Stimulated activated CD4-positive, alpha-beta T cell treated with anti-CD3 and anti-CD28 coated beads, Interleukin-2, amount 100 ng/mL, for 48 hours (primary cell): ENCODE results near the gene EVC.
"Not testable (repeated sequence)": the region's sequence is repeated elsewhere in the genome, so short reads cannot be mapped to it uniquely, and the experiment has no call there.

ENCODE experiments used
- DNase-seq, 2 donors: peaks; one replicate each; pipeline ENCODE4 v3.0.0-alpha.2; 2020

Gene EVC

GRCh38 chr4:5708449-5709206 is 2.4 kb upstream of the EVC start, which contains the start of gene EVC2:
EVC2 (minus strand) TSS chr4:5708559; CDS start chr4:5708513, 46 bp downstream.
- DNase-seq, result no peak

GRCh38 chr4:5709207-5709575 is 1.8 kb upstream of the EVC start:
- no peak for DNase-seq

- no peak for DNase-seq
Observed at GRCh38 chr4:5710065-5710960, 688 bp upstream of the EVC start.

GRCh38 chr4:5711479-5712184 is 631 bp downstream of the EVC start:
- DNase-seq, result no peak

- no peak for DNase-seq
Observed at GRCh38 chr4:5712517-5712916, 1.5 kb downstream of the EVC start.

DNA sequence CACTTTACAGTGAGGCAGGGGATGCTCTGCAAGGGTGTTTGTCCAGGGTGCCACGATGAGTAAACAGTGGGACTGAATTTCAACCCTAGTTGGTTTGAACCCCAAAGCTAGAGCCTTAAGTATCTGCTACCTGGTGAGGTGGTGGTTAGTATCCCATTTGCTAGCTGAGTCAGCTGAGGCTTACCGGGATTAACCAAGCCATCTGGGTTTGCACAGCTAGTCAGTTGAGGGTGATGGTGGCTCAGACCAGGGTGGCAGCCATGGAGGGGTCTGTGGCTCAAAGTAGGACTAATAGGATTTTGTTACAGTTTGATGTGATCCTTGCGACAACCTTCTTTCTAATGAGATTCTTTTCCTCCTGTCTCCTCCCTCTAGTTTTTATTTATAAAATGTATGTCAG is 1.9 kb downstream of the EVC start:
- no peak for DNase-seq

- no peak for DNase-seq
Observed at GRCh38 chr4:5713861-5714260, 2.9 kb downstream of the EVC start.

- DNase-seq, result no peak
Observed at GRCh38 chr4:5715357-5715756, 4.4 kb downstream of the EVC start.

DNA sequence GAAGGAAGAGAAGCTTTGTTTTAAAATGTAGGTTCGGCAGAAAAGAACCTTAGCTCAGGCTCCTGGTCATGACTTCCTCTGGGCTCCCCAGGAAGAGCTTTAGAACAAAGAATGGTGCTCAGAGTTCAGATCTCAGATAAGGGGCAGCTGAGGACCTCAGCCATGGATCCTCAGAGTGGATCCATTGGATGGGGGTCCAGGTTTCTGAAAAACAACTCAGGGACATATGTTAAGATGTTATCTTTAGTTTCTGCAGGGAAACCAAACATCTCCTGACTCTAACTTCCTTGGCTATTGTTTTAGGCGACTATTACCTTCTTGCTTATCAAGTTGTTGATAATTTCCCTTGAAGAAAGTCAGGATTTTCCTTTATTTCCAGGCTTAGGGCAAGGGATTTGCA is 5.4 kb downstream of the EVC start:
- DNase-seq, result no peak

DNA sequence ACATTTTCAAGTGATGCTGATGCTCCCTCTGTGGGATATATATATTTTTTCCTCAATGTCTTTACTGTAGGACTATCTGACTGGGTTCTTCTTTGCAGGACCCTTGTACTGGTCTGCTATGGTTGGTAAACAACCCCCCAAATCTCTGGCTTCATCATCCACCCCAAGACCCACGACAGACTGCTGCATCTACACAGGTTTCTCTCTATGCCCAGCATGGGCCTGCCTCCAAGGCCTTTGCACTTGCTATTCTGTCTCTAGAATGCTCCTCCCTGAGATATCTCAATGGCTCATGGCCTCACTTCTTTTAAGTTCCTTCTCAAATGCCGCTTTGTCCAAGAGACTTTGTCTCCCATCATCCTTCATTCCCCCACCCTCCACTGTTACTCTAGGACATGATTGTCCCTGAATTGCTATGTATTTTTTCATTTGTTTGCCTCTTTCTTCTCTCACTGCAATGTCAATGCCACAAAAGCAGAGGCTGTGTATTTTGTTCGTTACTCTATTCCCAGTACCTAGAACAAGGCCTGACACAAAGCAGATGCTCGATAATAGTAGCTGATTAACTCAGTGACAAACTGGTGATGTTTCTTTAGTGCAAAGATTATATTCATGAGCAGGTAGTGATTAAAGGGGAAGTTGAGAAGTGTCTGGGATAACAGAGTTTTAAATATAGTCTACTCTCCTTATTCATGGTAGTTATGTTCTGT is 6.6 kb downstream of the EVC start:
- DNase-seq, result no peak

- no peak for DNase-seq
Observed at GRCh38 chr4:5718411-5718810, 7.4 kb downstream of the EVC start.

GRCh38 chr4:5719350-5720055 is 8.5 kb downstream of the EVC start:
- no peak for DNase-seq

DNA sequence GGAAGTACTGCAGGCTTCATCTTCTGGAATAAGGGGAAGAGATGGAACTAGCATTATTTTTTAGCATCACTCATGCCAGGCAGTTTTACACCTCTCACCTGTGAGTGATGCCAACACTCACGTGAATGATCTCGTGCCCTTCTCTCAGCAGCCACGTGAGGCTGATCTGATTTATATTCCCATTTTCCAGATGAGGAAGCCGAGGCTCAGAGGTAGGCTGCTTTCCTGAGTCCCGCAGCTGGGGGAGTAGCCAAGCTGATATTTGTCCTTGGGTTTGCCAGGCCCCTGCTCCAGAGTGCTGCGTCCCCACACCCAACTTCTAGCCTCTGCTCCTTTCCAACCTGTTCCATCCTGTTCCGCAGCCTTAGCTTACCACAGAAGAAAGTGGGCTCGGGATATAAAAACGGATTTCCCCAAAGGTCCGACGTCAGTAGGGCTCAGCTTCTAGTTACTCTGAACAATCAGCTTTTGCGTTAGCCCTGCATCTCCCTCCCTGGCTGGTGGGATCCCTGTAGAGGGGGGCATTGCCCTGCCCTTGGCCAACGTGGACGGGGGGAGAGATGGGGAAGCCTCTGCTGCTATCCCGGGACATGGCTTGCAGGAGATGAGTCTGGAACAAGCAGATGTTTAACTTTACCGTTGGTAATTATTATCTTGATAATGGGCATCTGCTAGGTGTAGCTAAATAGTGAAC is 9.3 kb downstream of the EVC start:
- DNase-seq, result no peak

GRCh38 chr4:5720980-5721379 is 10.0 kb downstream of the EVC start:
- no peak for DNase-seq

GRCh38 chr4:5721923-5722322 is 10.9 kb downstream of the EVC start:
- DNase-seq, result no peak

GRCh38 chr4:5722328-5722727 is 11.3 kb downstream of the EVC start:
- no peak for DNase-seq

GRCh38 chr4:5724377-5724776 is 13.4 kb downstream of the EVC start:
- no peak for DNase-seq

DNA sequence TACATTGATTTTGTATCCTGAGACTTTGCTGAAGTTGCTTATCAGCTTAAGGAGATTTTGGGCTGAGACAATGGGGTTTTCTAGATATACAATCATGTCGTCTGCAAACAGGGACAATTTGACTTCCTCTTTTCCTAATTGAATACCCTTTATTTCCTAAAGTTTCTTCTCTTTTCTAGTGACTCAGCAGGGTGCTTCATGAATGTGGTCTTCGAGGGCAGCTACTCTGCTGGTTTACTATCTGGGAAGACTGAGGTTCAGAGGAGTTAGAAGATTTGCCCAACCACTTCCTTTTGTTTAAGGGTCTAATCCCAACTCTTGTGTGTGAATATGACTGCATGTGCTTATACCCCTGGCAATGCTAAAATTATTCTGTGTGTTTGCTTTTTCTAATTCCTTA is 17.4 kb downstream of the EVC start:
- DNase-seq, result not testable (repeated sequence)

GRCh38 chr4:5730436-5730835 is 19.4 kb downstream of the EVC start:
- DNase-seq, result no peak

- DNase-seq, result no peak
Observed at GRCh38 chr4:5730993-5731990, 20.3 kb downstream of the EVC start.
